Fibroblast of lung (primary cell): ENCODE results near the gene NCK2.

ENCODE experiments used
- CTCF ChIP-seq, 2 donors: IDR thresholded peaks in 1 of 2; conservative IDR thresholded peaks in 1 of 2; 1 replicate in 1 of 2; 2 replicates in 1 of 2; pipeline ENCODE4 v1.5.1; 2011 to 2012; ENCODE audit warnings: low read length in 2 of 2, control low read depth in 1 of 2, inconsistent platforms in 1 of 2, low read depth in 1 of 2, mild to moderate bottlenecking in 1 of 2
- EZH2 ChIP-seq: IDR thresholded peaks from 2 replicates; pipeline ENCODE4 v1.5.1; 2012; ENCODE audit warnings: low read length, control low read depth, mild to moderate bottlenecking; ENCODE audit errors: missing control alignments

- TF ChIP-seq CTCF (conservative IDR thresholded peaks at IDR 0.05 in 1 of 2, IDR thresholded peaks at IDR 0.05 in 1 of 2; ENCODE audit: low read depth in 1 of 2, low read length in 2 of 2): no peak
- TF ChIP-seq EZH2: no peak
Observed at GRCh38 chr2:105711394-105711793, 33.3 kb upstream of the NCK2 start.
